Measurements from ENCODE around the gene MCF2L.

Gene MCF2L

GRCh38 chr13:113060557-113061270, 91.7 kb downstream of the MCF2L start:
- DNase-seq (ENCODE audit: low read depth in 1 of 2, low spot score in 1 of 2), result no peak

DNA sequence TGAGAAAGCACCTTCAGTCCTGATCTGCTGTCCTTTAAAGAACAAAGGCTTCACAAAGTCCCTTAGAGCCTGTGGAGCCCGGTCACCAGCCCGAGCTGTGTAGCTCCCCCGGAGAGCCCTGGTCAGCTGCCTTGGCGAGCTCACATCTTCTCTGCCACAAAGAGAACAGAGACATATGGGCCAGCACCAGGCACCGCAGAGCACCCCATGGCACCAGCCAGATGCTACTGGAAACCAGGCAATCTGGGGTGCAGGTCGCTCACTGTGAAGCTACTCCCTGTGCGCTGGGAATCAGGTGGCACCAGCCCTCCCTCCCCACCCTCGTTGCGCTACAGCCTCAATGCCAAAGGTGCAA, 92.2 kb downstream of the MCF2L start:
- DNase-seq (ENCODE audit: low read depth in 1 of 2, low spot score in 1 of 2), result no peak

DNA sequence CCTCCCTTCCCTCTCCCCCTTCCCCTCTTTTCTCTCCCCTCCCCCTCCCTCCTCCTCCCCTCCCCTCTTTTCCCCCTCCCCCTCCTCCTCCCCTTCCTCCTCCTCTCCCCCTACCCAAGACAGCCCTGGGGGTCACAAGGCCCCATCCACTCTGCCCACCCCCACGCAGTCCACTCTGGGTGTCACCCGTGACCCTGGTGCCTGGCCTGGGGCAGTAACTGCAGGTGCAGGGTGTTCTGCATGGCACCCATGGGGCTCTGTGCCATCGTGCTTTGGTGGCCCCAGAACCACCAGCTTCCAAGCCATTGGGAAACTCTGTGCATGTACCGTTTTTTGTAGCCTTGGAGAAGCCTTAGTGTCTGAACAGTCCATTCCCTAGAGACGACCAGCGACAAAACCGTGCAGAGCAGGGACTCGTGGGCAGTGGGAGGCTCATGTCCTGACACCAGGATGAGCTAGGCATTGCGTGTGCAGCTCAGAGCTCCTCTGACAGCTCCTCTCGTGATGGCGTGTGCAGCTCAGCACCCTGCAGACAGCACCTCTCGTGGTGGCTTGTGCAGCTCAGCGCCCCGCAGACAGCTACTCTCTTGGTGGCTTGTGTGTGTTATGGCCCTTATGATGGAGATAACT, 92.9 kb downstream of the MCF2L start:
- no peak for DNase-seq (ENCODE audit: low read depth in 1 of 2, low spot score in 1 of 2)

DNA sequence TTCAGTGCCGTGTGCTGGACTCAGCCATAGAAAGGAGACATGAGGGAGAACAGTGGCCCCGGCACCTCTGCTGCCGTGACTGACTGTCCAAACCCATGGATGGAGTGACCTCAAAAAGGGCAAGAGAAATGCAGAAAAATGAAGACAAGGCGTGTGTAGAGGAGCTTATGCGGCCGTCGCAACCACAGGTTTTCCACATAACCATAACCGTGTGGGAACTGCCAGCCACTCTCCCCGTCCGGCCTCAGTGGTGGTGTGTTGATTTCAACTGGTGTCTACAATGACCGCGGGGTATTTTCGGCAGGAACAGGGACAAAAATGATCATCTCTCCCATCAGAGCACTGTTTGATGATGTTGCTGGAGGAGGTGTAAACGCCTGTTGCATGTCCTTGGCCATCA, 93.7 kb downstream of the MCF2L start:
- DNase-seq (ENCODE audit: low read depth in 1 of 2, low spot score in 1 of 2), result no peak

DNA sequence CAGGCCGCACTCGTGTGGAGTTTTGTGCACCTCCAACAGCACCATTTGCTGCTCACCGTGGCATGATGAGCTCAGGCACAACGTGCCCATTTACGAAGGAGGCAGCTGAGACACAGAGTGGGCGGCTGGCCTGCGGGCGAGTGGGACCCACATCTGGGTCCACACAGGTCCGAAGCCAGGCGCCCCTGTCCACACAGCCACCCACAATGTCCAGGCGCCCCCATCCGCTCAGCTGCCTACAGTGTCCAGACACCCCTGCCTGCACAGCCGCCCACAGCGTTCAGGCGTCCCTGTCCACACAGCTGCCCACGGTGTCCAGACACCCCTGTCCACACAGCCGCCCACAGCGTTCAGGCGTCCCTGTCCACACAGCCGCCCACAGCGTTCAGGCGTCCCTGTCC, 94.1 kb downstream of the MCF2L start:
- DNase-seq (ENCODE audit: low read depth in 1 of 2, low spot score in 1 of 2), result no peak

- no peak for DNase-seq (ENCODE audit: low read depth in 1 of 2, low spot score in 1 of 2)
These were observed 95.1 kb downstream of the MCF2L start for GRCh38 chr13:113064000-113064533.

DNA sequence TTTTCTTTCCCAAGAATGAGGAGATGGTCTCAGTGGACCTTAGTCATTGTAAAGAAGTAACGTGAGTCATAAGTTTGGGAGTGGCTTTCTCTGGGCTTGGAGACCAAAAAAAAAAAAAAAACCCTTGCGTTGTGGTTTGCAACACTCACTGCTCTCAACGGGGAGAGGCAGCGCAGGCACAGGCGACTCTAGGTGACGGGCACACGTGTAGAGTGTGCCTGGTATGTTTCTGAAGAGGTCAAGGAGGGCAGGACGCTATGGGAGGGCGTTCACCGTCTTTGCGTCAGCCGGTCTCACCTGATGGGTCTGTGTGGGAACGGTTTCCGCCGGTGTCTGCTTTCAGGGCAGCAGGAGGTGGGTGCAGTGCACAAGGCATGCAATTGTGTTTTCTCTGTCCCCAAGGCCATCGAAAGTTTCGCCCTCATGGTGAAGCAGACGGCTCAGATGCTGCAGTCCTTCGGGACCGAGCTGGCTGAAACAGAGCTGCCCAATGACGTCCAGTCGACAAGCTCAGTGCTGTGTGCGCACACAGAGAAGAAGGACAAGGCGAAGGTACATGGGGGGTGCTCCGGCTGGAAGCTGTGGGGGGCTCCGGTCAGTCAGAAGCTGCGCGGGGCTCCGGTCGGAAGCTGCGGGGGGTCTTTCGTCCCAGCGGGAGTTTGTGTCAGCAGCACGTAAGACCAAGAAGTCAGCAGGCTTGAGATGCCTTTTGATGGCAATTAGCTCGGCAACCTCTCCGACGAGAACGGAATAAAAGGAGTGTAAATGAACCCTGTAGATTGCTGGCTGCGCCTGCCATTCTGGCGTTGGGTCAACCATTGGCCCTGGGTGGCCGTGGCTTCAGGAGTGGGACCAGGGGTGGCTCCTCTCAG, 95.8 kb downstream of the MCF2L start:
- DNase-seq (ENCODE audit: low read depth in 1 of 2, low spot score in 1 of 2), result no peak

DNA sequence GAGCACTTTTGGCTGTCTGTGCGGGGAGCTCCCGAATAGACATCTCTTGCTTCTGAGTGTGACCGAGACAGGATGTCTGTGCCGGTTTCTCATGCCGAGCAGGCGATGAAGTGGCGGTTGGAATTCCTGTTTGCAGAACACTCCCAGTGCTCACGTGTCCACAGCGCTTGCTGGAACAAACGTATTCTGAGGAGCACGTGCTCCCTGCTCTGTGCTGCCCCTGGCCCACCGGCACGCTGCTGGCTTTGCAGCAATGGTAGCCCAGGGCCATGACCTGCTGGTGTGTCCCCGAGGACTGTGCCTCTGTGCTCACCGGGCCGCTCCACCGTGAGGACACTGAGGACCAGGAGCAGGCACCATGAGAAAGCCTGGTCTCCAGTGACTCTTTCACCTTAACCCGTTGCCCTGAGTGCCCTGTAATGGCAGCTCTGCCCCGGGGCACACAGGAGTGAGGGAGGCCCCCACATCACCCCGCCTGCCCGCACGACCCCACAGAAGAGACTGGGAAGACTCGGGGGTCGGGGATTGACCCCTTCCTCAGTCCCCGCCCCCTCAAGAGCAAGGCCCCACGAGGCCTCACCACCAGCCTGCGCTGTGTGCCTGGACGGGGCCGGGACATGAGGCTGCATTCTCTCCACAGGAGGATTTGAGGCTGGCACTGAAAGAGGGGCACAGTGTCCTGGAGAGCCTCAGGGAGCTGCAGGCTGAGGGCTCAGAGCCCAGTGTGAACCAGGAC, 96.6 kb downstream of the MCF2L start:
- DNase-seq (ENCODE audit: low read depth in 1 of 2, low spot score in 1 of 2), result no peak

DNA sequence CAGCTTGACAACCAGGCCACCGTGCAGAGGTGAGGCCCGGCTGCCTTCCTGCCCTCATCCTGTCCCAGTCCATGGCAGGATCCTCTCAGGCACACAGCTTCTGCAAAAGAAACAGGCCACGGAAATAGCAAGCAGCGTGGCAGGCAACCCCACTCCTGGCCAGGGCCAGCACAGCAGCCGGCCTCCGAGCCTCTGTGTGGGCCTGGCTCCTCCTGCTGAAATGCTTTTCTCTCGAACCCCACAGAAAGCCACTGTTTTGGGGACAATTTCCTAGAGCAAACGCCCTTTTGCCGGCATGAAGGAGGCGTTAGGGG, 97.1 kb downstream of the MCF2L start:
- no peak for DNase-seq (ENCODE audit: low read depth in 1 of 2, low spot score in 1 of 2)

DNA sequence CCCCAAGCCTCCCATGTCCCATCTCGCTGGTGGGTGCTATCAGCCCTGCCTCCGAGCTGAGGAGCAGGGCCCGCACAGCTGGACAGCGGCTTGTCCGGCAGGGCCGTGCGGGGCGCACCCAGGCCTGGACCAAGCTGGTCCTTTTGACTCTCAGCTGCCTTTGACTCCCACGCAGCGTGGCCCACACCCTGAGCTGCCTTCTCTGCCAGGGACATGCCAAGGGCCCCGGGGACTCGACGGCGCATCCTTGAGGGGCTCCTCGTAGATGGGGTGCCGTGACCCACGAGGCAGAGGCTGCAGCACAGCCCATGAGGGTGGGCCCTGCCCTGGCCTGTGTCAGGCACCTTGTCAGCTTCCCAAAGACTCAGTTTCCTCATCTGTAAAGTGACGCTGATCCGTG, 97.7 kb downstream of the MCF2L start:
- DNase-seq (ENCODE audit: low read depth in 1 of 2, low spot score in 1 of 2), result no peak

- DNase-seq (ENCODE audit: low read depth in 1 of 2, low spot score in 1 of 2), result no peak
These were observed 101.1 kb downstream of the MCF2L start for GRCh38 chr13:113069861-113070805.

GRCh38 chr13:113070855-113071254, 101.8 kb downstream of the MCF2L start:
- DNase-seq (ENCODE audit: low read depth in 1 of 2, low spot score in 1 of 2), result no peak

- DNase-seq (ENCODE audit: low read depth in 1 of 2, low spot score in 1 of 2), result no peak
These were observed 103.4 kb downstream of the MCF2L start for GRCh38 chr13:113072376-113072775.

- no peak for DNase-seq (ENCODE audit: low read depth in 1 of 2, low spot score in 1 of 2)
These were observed 104.9 kb downstream of the MCF2L start for GRCh38 chr13:113073942-113074341.

DNA sequence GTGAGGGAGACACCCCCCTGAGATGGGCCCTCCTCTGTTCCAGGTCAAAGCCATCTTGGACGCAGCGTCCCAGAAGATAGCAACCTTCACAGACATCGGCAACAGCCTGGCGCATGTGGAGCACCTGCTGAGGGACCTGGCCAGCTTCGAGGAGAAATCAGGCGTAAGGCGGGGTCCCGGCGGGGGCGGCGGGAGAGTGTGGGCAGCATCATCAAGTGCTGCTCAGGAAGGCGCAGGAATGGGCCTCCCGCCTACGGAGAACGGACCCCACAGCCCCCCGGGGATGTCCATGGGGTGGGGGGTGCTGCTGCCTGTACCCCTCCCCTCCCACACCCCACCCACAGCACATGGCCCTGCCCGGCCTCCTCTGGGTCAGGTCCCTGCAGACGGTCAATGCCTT, 105.4 kb downstream of the MCF2L start:
- DNase-seq (ENCODE audit: low read depth in 1 of 2, low spot score in 1 of 2), result no peak

- no peak for DNase-seq (ENCODE audit: low read depth in 1 of 2, low spot score in 1 of 2)
These were observed 105.9 kb downstream of the MCF2L start for GRCh38 chr13:113074876-113075275.

- no peak for DNase-seq (ENCODE audit: low read depth in 1 of 2, low spot score in 1 of 2)
These were observed 106.7 kb downstream of the MCF2L start for GRCh38 chr13:113075711-113076110.

GRCh38 chr13:113076681-113077401, 107.8 kb downstream of the MCF2L start:
- DNase-seq (ENCODE audit: low read depth in 1 of 2, low spot score in 1 of 2), result no peak

- no peak for DNase-seq (ENCODE audit: low read depth in 1 of 2, low spot score in 1 of 2)
These were observed 108.5 kb downstream of the MCF2L start for GRCh38 chr13:113077566-113077952.
